Spleen (tissue), 11 donors: ENCODE measurements around the gene RABL6. TPM values are rescaled to one million over a fixed set of nuclear protein-coding genes. Genes with fewer than 3 reads are reported as not detected.
A peak's percentile ranks its signal among the peaks of the same experiment; 100 is the strongest.

Experiments used
- DNase-seq: peaks from one replicate; pipeline ENCODE4 v3.0.0-alpha.2; 2020
- H3K27ac ChIP-seq, 8 donors: fragments of 200-600 bp; sonication (generic) in 7 of 8; 1 replicate in 4 of 8; 2 replicates in 4 of 8; pipeline versions ENCODE4 v1.5.0 to v1.8.0; 2016 to 2021; ENCODE audit warnings: inconsistent platforms in 4 of 8, mild to moderate bottlenecking in 4 of 8, moderate library complexity in 1 of 8
- H3K27me3 ChIP-seq, 7 donors: fragments of 200-600 bp; sonication (generic) in 6 of 7; replicated peaks in 1 of 7; 1 replicate in 4 of 7; 2 replicates in 3 of 7; pipeline versions ENCODE4 v1.5.0 to v1.8.0; 2016 to 2021; ENCODE audit warnings: inconsistent platforms in 3 of 7, mild to moderate bottlenecking in 1 of 7
- H3K36me3 ChIP-seq, 6 donors: fragments of 200-600 bp; sonication (generic) in 5 of 6; 1 replicate in 4 of 6; 2 replicates in 2 of 6; pipeline versions ENCODE4 v1.5.0 to v1.8.0; 2016 to 2021; ENCODE audit warnings: inconsistent platforms in 2 of 6
- H3K4me1 ChIP-seq, 6 donors: fragments of 200-600 bp; sonication (generic) in 5 of 6; 1 replicate in 3 of 6; 2 replicates in 3 of 6; pipeline versions ENCODE4 v1.5.0 to v1.8.0; 2016 to 2021; ENCODE audit warnings: inconsistent platforms in 3 of 6
- H3K4me3 ChIP-seq, 8 donors: fragments of 200-600 bp; sonication (generic) in 7 of 8; 1 replicate in 4 of 8; 2 replicates in 4 of 8; pipeline versions ENCODE4 v1.5.0 to v1.8.0; 2016 to 2021; ENCODE audit warnings: inconsistent platforms in 4 of 8, mild to moderate bottlenecking in 4 of 8, moderate library complexity in 2 of 8
- H3K9me3 ChIP-seq, 8 donors: fragments of 200-600 bp; sonication (generic) in 7 of 8; 1 replicate in 4 of 8; 2 replicates in 4 of 8; pipeline versions ENCODE4 v1.5.0 to v1.8.0; 2016 to 2021; ENCODE audit warnings: inconsistent platforms in 4 of 8
- CTCF ChIP-seq, 11 experiments: fragments of 200-600 bp in 7 of 11; fragments of 450-650 bp in 4 of 11; sonication (generic) in 4 of 11; IDR thresholded peaks in 8 of 11; conservative IDR thresholded peaks in 3 of 11; 1 replicate in 7 of 11; 2 replicates in 4 of 11; pipeline versions ENCODE4 v1.4.0 to v1.8.0; 2016 to 2021; ENCODE audit warnings: antibody characterized with exemption in 11 of 11, inconsistent platforms in 4 of 11, mild to moderate bottlenecking in 1 of 11
- POLR2A ChIP-seq, 3 donors: fragments of 450-650 bp; IDR thresholded peaks; one replicate each; pipeline ENCODE4 v1.5.1; 2017; ENCODE audit warnings: antibody characterized with exemption in 3 of 3, mild to moderate bottlenecking in 1 of 3
- POLR2AphosphoS5 ChIP-seq, 3 donors: sonication (generic); formaldehyde crosslinking; IDR thresholded peaks; one replicate each; pipeline ENCODE4 v1.5.1; 2017; ENCODE audit warnings: antibody characterized with exemption in 3 of 3
- WGBS, 5 donors: extraction: QIAGEN DNeasy Blood & Tissue Kit in 3 of 5; methylation state at CpG; one replicate each; pipeline versions ENCODE4 v1.1.5 to v1.1.7; 2013 to 2018; 5-methylcytosine and 5-hydroxymethylcytosine counted together
- intact Hi-C: fragments of 100-400 bp; cut with DNase I; formaldehyde crosslinking; loops from one replicate; pipeline ENCODE4 v1.15.0; 2023; ENCODE audit warnings: low total_unique reads
- polyA plus RNA-seq, 3 donors: library from polyadenylated mRNA; stranded (reverse); fragments of 200-250 nt; gene quantifications; one replicate each; pipeline ENCODE4 v1.2.1, GENCODE V29; 2013
- total RNA-seq, 7 donors: library from RNA; depleted of rRNA in 3 of 7; stranded (reverse); fragments of >200 nt in 3 of 7; fragmentation: NEBNext Ultra II Directional in 4 of 7; extraction: Animal tissue kit (Norgen Biotek cat#: 25700) in 4 of 7; gene quantifications; one replicate each; pipeline versions ENCODE4 v1.1.0 to v1.2.1, GENCODE V29; 2016 to 2021
- donor health status: healthy with polysubstance abuse.
- donor health status: DM: no; HTN: no; CAD: no; lungs with moderate emphysema.
- donor health status: DM: no; HTN: no; CAD: no.
- donor health status: Bipolar disorder and iron deficiency.
- donor health status: healthy.
- donor health status: DM: no; HTN: no; CAD: no.
- donor health status: DM: yes; HTN: yes; CAD: no.

RABL6 gene
- total and polyA plus RNA-seq, 10 donors, result 32.7 to 70.0 (median 55.7) TPM

GRCh38 chr9:136857581-136858412 is 50.0 kb downstream of the RABL6 start:
- Histone ChIP-seq H3K27me3 (no peaks in the 10 kb centered on the region), H3K27ac (no peak overlapping the region), H3K4me1 (peaks cover 0 to 62% (median 28%) of the 10 kb centered on the region in 6 donors), H3K4me3 (no peak overlapping the region), H3K36me3 (peaks cover 0 to 59% (median 24%) of the 10 kb centered on the region in 6 donors), H3K9me3 (no peaks in the 10 kb centered on the region)
- TF ChIP-seq POLR2AphosphoS5 (IDR thresholded peaks at IDR 0.05) (peak in 2 of 3 donors; percentile 43 to 67), POLR2A (IDR thresholded peaks at IDR 0.05) (no peak)
- WGBS, 5 donors, result 82 to 95% (median 87%) methylated on average over 6 to 29 of the region's 29 CpGs
- DNase-seq, result peak; percentile 72
- intact Hi-C loops, result no loop called here

GRCh38 chr9:136858452-136858843 is 50.7 kb downstream of the RABL6 start:
- H3K4me1 ChIP-seq, result peaks cover 0 to 60% (median 25%) of the 10 kb centered on the region in 6 donors
- H3K36me3 ChIP-seq, result peaks cover 0 to 65% (median 31%) of the 10 kb centered on the region in 6 donors
- DNase-seq, result peak; percentile 66
- intact Hi-C loops, result no loop called here
- no peaks in the 10 kb centered on the region for H3K27me3 ChIP-seq
- WGBS, 5 donors, result 90 to 100% (median 94%) methylated on average over 5 to 15 of the region's 15 CpGs; no CpG with 5 or more reads in 1 of the 5 donors
- no peak overlapping the region for H3K4me3 ChIP-seq
- no peaks in the 10 kb centered on the region for H3K9me3 ChIP-seq
- peak overlapping the region in 1 of 8 donors; percentile 4 for H3K27ac ChIP-seq
- TF ChIP-seq CTCF (IDR thresholded peaks at IDR 0.05 in 8 of 11, conservative IDR thresholded peaks at IDR 0.05 in 3 of 11), result no peak
- TF ChIP-seq POLR2AphosphoS5 (IDR thresholded peaks at IDR 0.05), result no peak
- TF ChIP-seq POLR2A (IDR thresholded peaks at IDR 0.05), result no peak

- whole genome bisulfite sequencing, 5 donors, result 77 to 87% (median 85%) methylated on average over 11 to 20 of the region's 20 CpGs
- peak overlapping the region in 1 of 8 donors; percentile 11 for H3K27ac ChIP-seq
- peak; percentile 67 for DNase-seq
- no peak overlapping the region for H3K4me3 ChIP-seq
- intact Hi-C loops, result no loop called here
- H3K27me3 ChIP-seq, result no peaks in the 10 kb centered on the region
- H3K4me1 ChIP-seq, result peaks cover 0 to 60% (median 24%) of the 10 kb centered on the region in 6 donors
- peaks cover 0 to 72% (median 37%) of the 10 kb centered on the region in 6 donors for H3K36me3 ChIP-seq
- no peaks in the 10 kb centered on the region for H3K9me3 ChIP-seq
- TF ChIP-seq CTCF (IDR thresholded peaks at IDR 0.05 in 8 of 11, conservative IDR thresholded peaks at IDR 0.05 in 3 of 11) (no peak), POLR2AphosphoS5 (IDR thresholded peaks at IDR 0.05) (peak in 2 of 3 donors; percentile 32 to 36)
These were observed 51.4 kb downstream of the RABL6 start for GRCh38 chr9:136858844-136859757.

- no peaks in the 10 kb centered on the region for H3K27me3 ChIP-seq
- no peaks in the 10 kb centered on the region for H3K9me3 ChIP-seq
- 84 to 95% (median 90%) methylated on average over 7 to 9 of the region's 9 CpGs for WGBS, 5 donors
- peak; percentile 62 for DNase-seq
- TF ChIP-seq POLR2AphosphoS5 (IDR thresholded peaks at IDR 0.05) (no peak), POLR2A (IDR thresholded peaks at IDR 0.05) (no peak), CTCF (IDR thresholded peaks at IDR 0.05 in 8 of 11, conservative IDR thresholded peaks at IDR 0.05 in 3 of 11) (no peak)
- peaks cover 0 to 77% (median 40%) of the 10 kb centered on the region in 6 donors for H3K36me3 ChIP-seq
- H3K27ac ChIP-seq, result peak overlapping the region in 2 of 8 donors; percentile 12 to 27
- intact Hi-C loops, result no loop called here
- H3K4me1 ChIP-seq, result peaks cover 12 to 61% (median 26%) of the 10 kb centered on the region in 6 donors
- H3K4me3 ChIP-seq, result no peak overlapping the region
These were observed 52.8 kb downstream of the RABL6 start for GRCh38 chr9:136860529-136860928.
